Fibroblast of villous mesenchyme (primary cell): ENCODE measurements around the gene VPS37B. TPM values are rescaled to one million over a fixed set of nuclear protein-coding genes. Genes with fewer than 3 reads are reported as not detected.
A peak's percentile ranks its signal among the peaks of the same experiment; 100 is the strongest.

ENCODE experiments used
- DNase-seq: peaks from one replicate; pipeline ENCODE4 v3.0.0-alpha.2; 2010; ENCODE audit warnings: low read depth
- H3K4me3 ChIP-seq: 2 replicates; pipeline ENCODE4 v1.5.1; 2011; ENCODE audit warnings: low read depth, mild to moderate bottlenecking, low read length
- total RNA-seq: library from RNA; depleted of rRNA; stranded (reverse); fragments of >200 nt; gene quantifications from 2 replicates; pipeline ENCODE4 v1.2.3, GENCODE V29; 2012
- TF ChIP-seq, protein P1 (sequence below): IDR thresholded peaks from 2 replicates; pipeline ENCODE4 v1.5.1; 2012; ENCODE audit warnings: low read depth, mild to moderate bottlenecking, low read length; ENCODE audit not compliant: insufficient read depth

The VPS37B gene
- total RNA-seq, 1 donor, result 21.2 TPM

DNA sequence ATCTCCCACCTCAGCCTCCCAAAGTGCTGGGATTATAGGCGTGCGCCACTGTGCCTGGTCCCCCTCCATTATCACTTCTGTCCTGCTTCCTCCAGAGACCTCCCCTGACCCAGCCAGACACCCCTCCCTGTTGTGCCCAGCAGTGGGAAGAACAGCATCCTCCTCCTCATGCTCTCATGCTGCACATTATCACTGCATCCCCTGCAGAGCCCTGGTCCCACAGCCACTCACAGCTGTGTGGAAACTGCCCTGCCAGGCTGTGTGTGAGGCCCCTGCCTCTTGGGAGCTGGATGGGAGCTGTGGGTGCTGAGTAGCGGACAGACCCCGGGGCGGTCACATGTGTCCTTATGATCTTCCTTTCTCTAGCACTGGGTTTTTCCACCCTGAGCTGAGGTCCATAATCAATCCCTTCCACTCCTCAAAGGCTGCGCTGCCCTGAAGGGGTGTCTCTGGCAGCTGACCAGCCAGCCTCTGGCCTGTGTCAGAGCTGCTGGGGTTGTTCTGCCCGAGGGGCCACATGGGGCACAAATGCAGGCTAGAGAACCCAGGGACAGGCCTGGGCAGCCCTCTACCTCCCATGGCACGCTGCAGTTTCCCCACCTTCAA, 51.5 kb downstream of the VPS37B start:
- no peak overlapping the region for H3K4me3 ChIP-seq
- DNase-seq, result no peak
- TF ChIP-seq, protein P1, sequence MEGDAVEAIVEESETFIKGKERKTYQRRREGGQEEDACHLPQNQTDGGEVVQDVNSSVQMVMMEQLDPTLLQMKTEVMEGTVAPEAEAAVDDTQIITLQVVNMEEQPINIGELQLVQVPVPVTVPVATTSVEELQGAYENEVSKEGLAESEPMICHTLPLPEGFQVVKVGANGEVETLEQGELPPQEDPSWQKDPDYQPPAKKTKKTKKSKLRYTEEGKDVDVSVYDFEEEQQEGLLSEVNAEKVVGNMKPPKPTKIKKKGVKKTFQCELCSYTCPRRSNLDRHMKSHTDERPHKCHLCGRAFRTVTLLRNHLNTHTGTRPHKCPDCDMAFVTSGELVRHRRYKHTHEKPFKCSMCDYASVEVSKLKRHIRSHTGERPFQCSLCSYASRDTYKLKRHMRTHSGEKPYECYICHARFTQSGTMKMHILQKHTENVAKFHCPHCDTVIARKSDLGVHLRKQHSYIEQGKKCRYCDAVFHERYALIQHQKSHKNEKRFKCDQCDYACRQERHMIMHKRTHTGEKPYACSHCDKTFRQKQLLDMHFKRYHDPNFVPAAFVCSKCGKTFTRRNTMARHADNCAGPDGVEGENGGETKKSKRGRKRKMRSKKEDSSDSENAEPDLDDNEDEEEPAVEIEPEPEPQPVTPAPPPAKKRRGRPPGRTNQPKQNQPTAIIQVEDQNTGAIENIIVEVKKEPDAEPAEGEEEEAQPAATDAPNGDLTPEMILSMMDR, result no peak

DNA sequence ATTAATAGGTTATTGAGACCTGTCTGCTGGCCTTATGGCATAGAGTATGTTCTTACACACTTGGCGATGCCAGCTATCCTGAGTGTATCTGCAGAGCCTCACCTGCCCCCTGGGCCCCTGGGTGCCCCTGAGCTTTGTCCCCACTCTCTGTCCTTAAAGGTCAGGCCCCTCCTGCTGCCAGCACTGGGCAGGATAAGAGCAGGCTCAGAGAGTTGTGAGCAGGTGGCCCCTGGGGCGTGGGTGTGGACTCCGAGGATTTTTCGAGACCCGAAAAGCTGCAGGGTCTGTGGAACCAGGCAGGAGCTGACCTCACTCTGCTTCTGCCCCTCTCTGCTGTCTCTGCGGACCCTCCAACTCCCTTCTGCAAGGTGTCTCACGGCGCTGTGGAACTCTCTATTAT, 52.5 kb downstream of the VPS37B start:
- TF ChIP-seq, protein P1, result no peak
- DNase-seq, result no peak

DNA sequence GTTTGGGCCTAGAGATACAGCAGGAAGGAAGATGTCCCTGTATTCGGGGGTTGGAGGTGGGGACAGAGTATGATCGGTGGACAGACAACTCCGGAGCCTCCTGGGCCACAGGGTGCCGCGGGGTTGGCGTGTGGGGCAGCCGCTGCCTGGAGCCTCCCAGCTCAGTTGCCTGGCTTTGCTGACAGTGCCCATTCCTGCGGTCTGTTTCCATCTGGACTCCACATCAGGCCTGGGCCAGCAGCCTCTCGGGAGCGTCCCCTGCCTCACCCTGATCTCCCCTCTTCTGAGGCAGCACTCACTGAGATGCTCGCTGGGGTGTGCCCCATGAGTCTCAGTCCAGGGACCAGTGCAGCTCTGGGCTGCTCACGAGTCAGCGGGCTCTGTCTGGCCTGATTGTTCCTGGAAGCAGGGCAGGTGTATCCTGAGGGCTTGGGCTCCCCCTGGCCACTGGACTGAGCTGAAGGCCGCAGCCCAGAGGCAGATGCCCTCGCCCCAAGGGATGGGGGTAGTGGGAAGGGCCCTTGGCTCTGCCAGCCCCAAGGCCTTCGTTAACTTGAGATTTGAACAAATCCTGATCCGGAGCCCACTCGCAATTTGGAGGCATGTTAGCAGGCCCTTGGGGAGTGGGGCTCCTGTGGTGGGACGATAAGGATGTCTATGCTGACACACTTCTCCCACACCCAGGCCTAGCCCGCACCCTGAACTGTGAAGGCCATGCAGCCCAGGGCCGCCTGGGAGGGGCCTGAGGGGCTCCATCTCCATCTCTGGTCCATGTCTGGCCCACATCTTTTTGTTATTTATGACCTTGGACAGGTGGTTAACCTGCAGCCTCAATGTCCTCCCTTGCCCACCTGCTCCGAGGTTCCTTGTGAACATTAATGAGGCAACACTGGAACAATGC, 53.2 kb downstream of the VPS37B start:
- no peak for DNase-seq
- TF ChIP-seq, protein P1, result no peak
- H3K4me3 ChIP-seq, result no peak overlapping the region

More for the DNA sequence above, 52.5 kb downstream of the VPS37B start:
- no peak overlapping the region for H3K4me3 ChIP-seq

DNA sequence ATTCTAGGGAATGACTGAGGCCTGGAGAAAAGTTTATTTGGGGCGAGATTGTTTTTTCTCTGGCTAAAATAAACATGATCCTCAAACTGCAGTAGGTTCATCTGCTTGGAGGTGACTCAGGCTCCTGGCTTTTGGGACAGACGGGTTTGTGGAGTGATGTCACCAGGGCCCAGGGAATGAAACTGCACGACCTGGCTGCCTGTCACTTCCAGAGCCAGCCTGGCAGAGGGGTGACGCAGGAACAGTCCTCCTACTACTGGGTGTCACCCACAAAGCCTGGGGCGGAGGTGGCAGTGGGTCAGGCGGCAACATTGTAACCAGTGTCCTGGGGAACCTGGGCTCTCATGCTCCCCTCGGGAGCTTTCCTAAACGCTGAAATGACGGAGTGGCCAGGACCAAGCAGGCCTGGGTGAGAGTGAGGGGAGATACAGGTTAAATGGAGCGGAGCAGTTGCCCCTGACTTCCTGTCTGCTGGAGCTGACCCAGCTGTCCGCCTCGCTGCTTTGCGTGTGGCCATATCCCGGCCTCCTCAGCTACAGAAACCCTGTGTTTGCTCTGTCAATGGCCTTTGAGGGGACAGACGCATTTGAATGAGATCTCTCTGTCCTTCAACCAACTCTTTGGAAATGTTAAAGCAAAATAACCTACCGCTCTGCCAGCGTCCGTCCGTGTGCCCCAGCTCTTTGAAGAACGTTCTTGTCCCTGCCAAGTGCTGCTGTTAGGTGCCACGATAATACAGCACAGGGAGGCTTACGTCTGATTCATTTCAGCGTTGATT, 54.2 kb downstream of the VPS37B start:
- peak; percentile 68 for DNase-seq
- H3K4me3 ChIP-seq, result no peak overlapping the region
- TF ChIP-seq, protein P1, result no peak

DNA sequence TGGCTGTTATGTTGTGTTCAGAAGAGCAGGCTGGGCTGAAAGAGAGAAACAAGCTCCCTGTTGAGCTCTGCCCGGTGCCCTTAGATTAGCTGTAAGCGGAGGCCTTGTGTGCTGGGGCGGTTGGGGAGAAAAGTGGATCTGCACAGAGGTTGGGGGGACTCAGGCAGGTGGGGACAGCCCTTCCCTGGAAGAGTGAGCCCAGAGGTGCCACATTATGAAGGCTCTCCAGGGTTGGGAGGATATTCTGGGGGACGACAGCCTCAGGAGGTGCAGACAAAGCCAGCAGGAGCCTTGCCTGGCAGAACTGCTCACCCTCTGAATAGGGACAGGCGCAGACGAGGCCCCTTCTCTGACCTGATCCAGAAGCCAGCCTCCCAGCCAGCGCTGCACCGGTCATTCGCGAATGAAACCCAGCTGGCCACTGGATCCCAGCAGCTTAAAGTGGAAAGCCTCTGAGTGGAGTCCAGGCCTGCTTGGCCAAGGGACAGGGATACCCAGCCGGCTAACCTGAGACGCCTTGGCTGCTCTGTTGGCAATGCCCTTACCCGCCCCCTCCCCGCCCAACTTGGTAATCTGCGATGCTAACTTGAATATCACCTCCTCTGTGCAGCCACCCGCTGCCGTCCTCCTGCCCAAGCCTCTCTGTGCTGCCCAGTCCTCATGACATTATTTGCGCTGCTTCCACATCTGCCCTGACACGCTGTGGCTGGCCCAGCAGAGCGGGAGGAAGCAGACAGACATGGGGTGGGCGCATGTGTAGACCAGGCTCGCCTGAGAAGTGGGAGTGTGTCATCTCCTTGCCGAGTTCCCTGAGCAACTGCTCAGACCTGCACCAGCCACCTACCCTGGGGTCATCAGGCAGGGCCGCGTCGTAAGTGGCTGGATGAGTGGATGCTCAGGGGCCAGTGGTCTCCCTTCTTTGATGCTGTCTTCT, 55.1 kb downstream of the VPS37B start:
- TF ChIP-seq, protein P1, result no peak
- no peak for DNase-seq
- H3K4me3 ChIP-seq, result no peak overlapping the region

DNA sequence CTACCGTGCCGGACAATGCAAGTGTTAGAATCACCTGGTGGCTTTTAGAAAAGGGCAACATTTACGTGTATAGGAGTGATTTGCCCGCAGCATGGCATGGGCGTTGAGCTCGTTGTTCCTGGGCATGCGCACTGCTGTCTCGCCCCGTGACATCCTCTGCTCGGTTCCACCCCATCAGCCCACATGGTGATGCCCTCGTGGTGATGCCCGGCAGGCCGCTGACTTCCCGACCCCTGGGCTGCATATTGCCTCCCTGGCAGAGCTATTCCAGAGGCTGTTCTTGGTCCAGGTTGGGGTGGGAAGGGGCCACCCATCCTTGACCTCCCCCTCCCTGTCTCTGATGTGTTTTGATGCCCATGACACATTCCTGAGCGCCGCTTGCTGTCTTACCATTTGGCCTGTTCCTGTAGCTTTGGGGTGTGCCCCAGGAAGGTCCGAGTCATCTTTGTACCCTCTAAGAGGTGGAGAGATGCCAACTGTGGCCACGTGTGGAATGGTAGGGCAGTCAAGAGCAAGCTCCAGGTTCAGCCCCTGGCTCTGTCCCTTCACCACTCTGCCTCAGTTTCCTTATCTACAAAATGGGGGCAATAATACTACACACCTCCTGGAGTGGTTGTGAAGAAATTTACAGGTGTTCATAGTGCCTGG, 55.9 kb downstream of the VPS37B start:
- TF ChIP-seq, protein P1, result no peak
- no peak for DNase-seq
- no peak overlapping the region for H3K4me3 ChIP-seq
